SK-N-MC (cell line): Measurements from ENCODE around the gene NR2C2.

Experiments
- DNase-seq: peaks from one replicate; pipeline ENCODE4 v3.0.0-alpha.2; 2011; ENCODE audit warnings: low read depth, low spot score
- H3K27ac ChIP-seq: fragments of 200-600 bp; sonication (generic); 2 replicates; pipeline ENCODE4 v1.5.1; 2016; ENCODE audit warnings: mixed run types
- H3K36me3 ChIP-seq: fragments of 200-600 bp; sonication (generic); 2 replicates; pipeline ENCODE4 v1.6.1; 2017; ENCODE audit warnings: antibody characterized with exemption, low read length, mixed read lengths; ENCODE audit not compliant: insufficient read depth
- H3K4me3 ChIP-seq: fragments of 200-600 bp; sonication (generic); 2 replicates; pipeline ENCODE4 v1.5.1; 2016
- H3K9ac ChIP-seq: fragments of 200-600 bp; sonication (generic); 2 replicates; pipeline ENCODE4 v1.8.0; 2017; ENCODE audit warnings: mixed run types, mixed read lengths; ENCODE audit not compliant: insufficient read length
- H3K9me3 ChIP-seq: fragments of 200-600 bp; sonication (generic); 2 replicates; pipeline ENCODE4 v1.6.1; 2017; ENCODE audit warnings: low read depth, mild to moderate bottlenecking, antibody characterized with exemption, low read length, moderate library complexity, mixed read lengths
- EZH2 ChIP-seq: fragments of 200-600 bp; sonication (generic); IDR thresholded peaks from one replicate; pipeline ENCODE4 v1.6.1; 2017; ENCODE audit warnings: antibody characterized with exemption
- FOXP2 ChIP-seq: optimal IDR thresholded peaks from 2 replicates; pipeline ENCODE3; 2011; ENCODE audit warnings: mild to moderate bottlenecking, moderate library complexity; ENCODE audit not compliant: insufficient read depth; ENCODE audit errors: extremely low read length, control extremely low read depth
- POLR2AphosphoS5 ChIP-seq: IDR thresholded peaks from 2 replicates; pipeline ENCODE4 v1.6.1; 2012; ENCODE audit warnings: mild to moderate bottlenecking, low read depth, low read length, borderline replicate concordance

The NR2C2 gene

GRCh38 chr3:15050405-15051092 is 103.2 kb downstream of the NR2C2 start:
- Histone ChIP-seq H3K4me3 (no peak overlapping the region), H3K27ac (no peak overlapping the region), H3K9me3 (no peaks in the 10 kb centered on the region), H3K36me3 (peaks cover 55% of the 10 kb centered on the region), H3K9ac (no peak overlapping the region)
- TF ChIP-seq FOXP2 (no peak), EZH2 (no peak), POLR2AphosphoS5 (no peak)
- no peak for DNase-seq

DNA sequence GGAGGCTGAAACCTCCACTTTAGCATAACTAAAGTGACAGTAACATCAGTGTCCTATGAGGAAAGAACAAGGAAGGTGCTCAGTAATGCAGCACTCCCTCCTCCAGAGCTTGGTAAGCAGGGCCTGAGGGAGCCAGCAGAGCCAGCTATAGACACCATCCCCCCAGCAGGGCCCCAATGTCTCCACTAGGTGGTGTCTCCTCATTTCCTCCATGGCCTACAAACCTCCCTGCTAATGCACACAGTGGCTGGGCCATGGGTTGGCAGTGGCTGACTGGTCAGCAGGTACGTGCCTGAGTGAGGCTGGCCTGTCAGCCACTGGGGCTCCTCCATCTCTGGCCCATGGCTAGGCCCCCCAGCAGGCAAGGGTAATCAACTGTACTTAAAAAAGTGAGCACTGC is 104.1 kb downstream of the NR2C2 start:
- Histone ChIP-seq H3K36me3 (peaks cover 45% of the 10 kb centered on the region), H3K27ac (no peak overlapping the region), H3K9ac (no peak overlapping the region), H3K4me3 (no peak overlapping the region), H3K9me3 (no peaks in the 10 kb centered on the region)
- DNase-seq, result no peak
- no peak for TF ChIP-seq EZH2
- no peak for TF ChIP-seq FOXP2
- TF ChIP-seq POLR2AphosphoS5, result no peak; the same call in 1 of the 2 replicates

DNA sequence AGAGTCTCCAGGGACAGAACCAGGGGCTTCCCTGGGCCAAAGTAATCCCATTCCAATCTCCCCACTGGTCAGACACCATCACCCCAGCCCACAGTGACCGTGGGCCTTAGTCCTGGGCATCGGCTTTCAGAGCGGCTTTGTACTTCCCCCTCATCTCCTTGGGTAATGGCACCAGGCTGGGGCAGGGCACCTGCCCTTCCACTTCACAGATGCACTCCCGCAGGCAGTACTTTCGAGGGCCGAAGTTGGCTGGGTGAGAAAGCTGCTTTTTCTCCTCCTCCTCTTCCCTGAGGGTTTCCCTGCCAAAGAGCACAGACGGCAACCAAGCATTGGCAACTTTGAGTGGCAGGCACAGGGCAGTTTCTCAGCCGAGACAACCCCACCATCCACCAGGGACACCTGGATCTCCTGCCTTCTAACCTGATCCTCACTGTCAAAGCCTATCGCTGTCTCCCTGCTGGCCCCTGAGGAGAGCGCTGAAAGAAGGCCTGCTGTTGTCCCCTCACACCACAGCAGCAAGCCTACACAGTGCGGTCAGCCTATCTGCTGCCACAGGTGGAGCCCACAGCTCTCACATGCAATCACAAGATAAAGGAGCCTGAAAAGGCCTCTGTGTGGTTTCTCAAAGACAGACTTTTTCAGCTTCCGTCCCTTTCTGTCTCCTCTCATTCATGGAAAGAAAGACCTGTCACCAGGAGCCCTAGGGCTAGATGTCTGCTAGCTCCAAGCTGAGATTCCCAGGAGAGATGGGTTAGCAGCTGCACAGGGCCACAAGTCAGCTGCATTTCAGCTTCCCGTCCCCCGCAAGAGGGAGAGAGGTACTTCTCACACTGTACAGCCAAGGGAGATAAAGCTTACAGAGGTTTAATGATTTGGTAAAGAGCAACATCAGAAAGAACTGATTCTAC is 105.2 kb downstream of the NR2C2 start:
- no peak for TF ChIP-seq POLR2AphosphoS5
- H3K27ac ChIP-seq, result no peak overlapping the region
- no peak overlapping the region for H3K9ac ChIP-seq
- DNase-seq, result no peak
- no peak overlapping the region for H3K4me3 ChIP-seq
- H3K36me3 ChIP-seq, result peaks cover 34% of the 10 kb centered on the region
- H3K9me3 ChIP-seq, result no peaks in the 10 kb centered on the region

DNA sequence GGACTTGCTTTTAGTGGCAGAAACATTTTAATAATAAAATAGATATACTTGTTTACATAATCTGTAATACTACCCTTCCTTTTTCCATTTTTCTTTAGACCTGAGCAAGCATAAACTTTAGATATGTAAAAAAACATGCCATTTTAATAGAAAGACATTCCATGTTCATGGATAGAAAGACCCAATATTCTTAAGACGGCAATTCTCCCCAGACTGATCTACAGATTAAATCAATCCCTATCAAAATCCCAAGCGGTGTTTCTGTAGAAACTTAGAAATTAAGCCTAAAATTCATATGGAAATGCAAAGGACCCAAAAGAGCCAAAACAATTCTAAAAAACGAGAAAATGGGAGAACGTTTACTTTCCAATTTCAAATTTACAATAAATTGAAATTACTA is 106.2 kb downstream of the NR2C2 start:
- Histone ChIP-seq H3K27ac (no peak overlapping the region), H3K4me3 (no peak overlapping the region), H3K9ac (no peak overlapping the region), H3K36me3 (peaks cover 27% of the 10 kb centered on the region), H3K9me3 (no peaks in the 10 kb centered on the region)
- DNase-seq, result no peak
- TF ChIP-seq POLR2AphosphoS5 (no peak), EZH2 (no peak), FOXP2 (no peak)

- Histone ChIP-seq H3K4me3 (no peak overlapping the region), H3K36me3 (peaks cover 22% of the 10 kb centered on the region), H3K27ac (no peak overlapping the region), H3K9ac (no peak overlapping the region), H3K9me3 (no peaks in the 10 kb centered on the region)
- TF ChIP-seq FOXP2 (no peak), EZH2 (no peak), POLR2AphosphoS5 (no peak)
- no peak for DNase-seq
Observed at GRCh38 chr3:15055019-15055557, 107.7 kb downstream of the NR2C2 start.

DNA sequence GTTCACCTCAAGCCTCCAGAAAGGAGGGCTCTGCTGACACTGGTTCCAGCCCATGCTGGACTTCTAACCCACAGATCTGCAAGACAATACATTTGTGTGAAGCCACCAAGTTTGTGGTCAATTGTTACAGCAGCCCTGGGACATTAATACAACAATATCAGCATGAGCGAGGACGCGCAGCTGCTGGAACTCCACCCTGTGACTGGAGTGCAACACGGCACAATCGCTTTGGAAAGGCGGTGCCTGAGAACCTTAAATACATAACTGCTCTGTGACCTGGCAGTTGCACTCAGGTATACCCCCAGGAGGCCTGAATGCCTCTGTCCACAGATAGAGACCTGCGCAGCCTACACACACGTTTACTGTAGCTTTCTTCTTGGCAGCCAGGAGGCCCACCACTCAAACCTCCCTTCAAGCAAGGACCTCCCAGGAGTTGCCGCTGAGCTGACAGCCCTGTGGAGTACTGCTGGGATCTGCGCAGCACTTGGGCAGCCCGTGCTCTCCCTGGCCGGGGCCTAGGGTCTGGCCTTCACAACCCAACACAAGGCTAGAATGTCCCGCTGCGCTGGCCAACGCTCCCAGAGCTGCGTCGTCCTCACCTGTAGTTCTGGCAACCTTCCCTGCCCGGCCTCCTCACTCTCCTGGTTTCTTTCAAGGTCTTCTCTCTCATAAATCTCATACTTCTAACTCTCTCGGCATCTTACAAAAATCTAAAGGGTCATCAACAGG is 109.5 kb downstream of the NR2C2 start:
- Histone ChIP-seq H3K4me3 (no peak overlapping the region), H3K9ac (no peak overlapping the region), H3K9me3 (no peaks in the 10 kb centered on the region), H3K36me3 (peaks cover 15% of the 10 kb centered on the region), H3K27ac (no peak overlapping the region)
- TF ChIP-seq EZH2 (no peak), POLR2AphosphoS5 (no peak), FOXP2 (no peak)
- DNase-seq, result no peak

- DNase-seq, result no peak
- no peak overlapping the region for H3K4me3 ChIP-seq
- no peak overlapping the region for H3K9ac ChIP-seq
- no peak for TF ChIP-seq EZH2
- no peak for TF ChIP-seq POLR2AphosphoS5
- H3K36me3 ChIP-seq, result peaks cover 15% of the 10 kb centered on the region
- no peaks in the 10 kb centered on the region for H3K9me3 ChIP-seq
- no peak overlapping the region for H3K27ac ChIP-seq
Observed at GRCh38 chr3:15060029-15060428, 112.6 kb downstream of the NR2C2 start.

DNA sequence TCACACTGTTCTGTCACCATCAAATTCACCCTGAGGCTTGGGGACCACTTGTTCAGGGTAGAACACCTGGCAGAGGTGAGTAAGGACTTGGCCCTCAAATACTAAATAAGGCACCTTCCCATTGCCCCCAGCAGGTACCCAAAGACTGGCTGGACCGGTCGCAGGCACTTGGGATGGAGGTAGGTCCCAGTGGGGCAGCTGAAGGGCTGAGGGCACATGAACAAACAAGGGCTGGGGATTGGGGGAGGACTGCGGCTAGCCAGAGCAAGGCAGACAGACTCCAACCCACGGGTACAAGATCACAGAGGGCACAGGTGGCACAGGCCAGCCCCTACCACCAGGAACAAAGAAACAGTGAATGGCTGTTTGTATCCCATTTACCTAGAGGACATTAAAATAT is 115.9 kb downstream of the NR2C2 start:
- TF ChIP-seq EZH2 (no peak), POLR2AphosphoS5 (no peak), FOXP2 (no peak)
- no peak for DNase-seq
- Histone ChIP-seq H3K4me3 (no peak overlapping the region; the same call in 1 of the 2 replicates), H3K27ac (no peak overlapping the region), H3K9me3 (no peaks in the 10 kb centered on the region), H3K36me3 (peaks cover 11% of the 10 kb centered on the region; the same call in 1 of the 2 replicates), H3K9ac (no peak overlapping the region)
